ENCODE measurements around the gene ARL2BP. TPM values are rescaled to one million over a fixed set of nuclear protein-coding genes. Genes with fewer than 3 reads are reported as not detected.

ARL2BP gene
- total and polyA plus RNA-seq, 2 of the 4 experiments (the other 2 are of a cell fraction): 46.9 to 73.7 TPM

- H2BK20ac ChIP-seq (ENCODE audit: low read depth, low read length): no peak overlapping the region
- in situ Hi-C loops (cut with MboI; ENCODE audit: low sequenced_read_pairs) (no loop called here), dilution Hi-C loops (cut with HindIII; ENCODE audit: low sequenced_read_pairs, unreplicated experiment) (no loop called here), intact Hi-C loops (cut with micrococcal nuclease) (no loop called here)
- H3K4me1 ChIP-seq (ENCODE audit: control insufficient read depth, insufficient read depth, low read length): peaks cover 7% of the 10 kb centered on the region; the same call in 1 of the 2 replicates
- H3K56ac ChIP-seq (ENCODE audit: extremely low read depth, insufficient read depth, low read length): no peak overlapping the region
- no peak for TF ChIP-seq RAD21 (IDR thresholded peaks at IDR 0.05; ENCODE audit: low read length)
- no peak for TF ChIP-seq CHD1 (IDR thresholded peaks at IDR 0.05; ENCODE audit: low read depth, low read length)
- TF ChIP-seq RCOR1 (IDR thresholded peaks at IDR 0.05; ENCODE audit: insufficient replicate concordance, low read length): no peak
- H2BK120ac ChIP-seq (ENCODE audit: low read depth, low read length): no peak overlapping the region
- 0 out of 2 replicates have a peak, but pooled peaks cover 4% of the 10 kb centered on the region for H3K9me1 ChIP-seq (ENCODE audit: insufficient read depth, low read length)
- no peak overlapping the region for H3K4me2 ChIP-seq (ENCODE audit: low read depth, low read length)
- POLR2A ChIA-PET (ENCODE audit: unreplicated experiment): no interaction called here
- no peaks in the 10 kb centered on the region for H3K27me3 ChIP-seq (ENCODE audit: control insufficient read depth, insufficient read depth, low read length)
- H2BK15ac ChIP-seq (ENCODE audit: low read depth, low read length): no peak overlapping the region
- no peak overlapping the region for H2AFZ ChIP-seq (replicated peaks; ENCODE audit: low read length, poor library complexity)
- H3K9me3 ChIP-seq (ENCODE audit: control insufficient read depth, insufficient read depth, low read length): no peaks in the 10 kb centered on the region
- H2AK5ac ChIP-seq (ENCODE audit: low read depth, low read length): no peak overlapping the region; the same call in 1 of the 2 replicates
- CTCF ChIA-PET: no interaction called here
- no peak overlapping the region for H3K27ac ChIP-seq (ENCODE audit: insufficient read depth, low read length)
- H3K9ac ChIP-seq (ENCODE audit: low read depth, low read length): no peak overlapping the region
- H4K20me1 ChIP-seq (ENCODE audit: insufficient read depth, low read length): no peaks in the 10 kb centered on the region; the same call in 1 of the 2 replicates
- H3K4ac ChIP-seq (ENCODE audit: low read depth, low read length): no peak overlapping the region
- ATAC-seq (ENCODE audit: low read depth): no peak
- H2AK9ac ChIP-seq (replicated peaks; ENCODE audit: low read depth, low read length, poor library complexity): peak overlapping the region; percentile 18
- H4K91ac ChIP-seq (ENCODE audit: insufficient read depth, low read depth, low read length): no peak overlapping the region
- no peak overlapping the region for H3K14ac ChIP-seq (replicated peaks; ENCODE audit: low read depth, low read length)
- H4K8ac ChIP-seq (ENCODE audit: low read depth in 2 of 2, low read length in 2 of 2): no peak overlapping the region
- H2BK5ac ChIP-seq (ENCODE audit: low read depth, low read length, poor library complexity, severe bottlenecking): no peak overlapping the region
- H4K5ac ChIP-seq (ENCODE audit: low read depth, low read length): no peak overlapping the region
- DNase-seq: no peak
- no peak overlapping the region for H3K4me3 ChIP-seq (ENCODE audit: insufficient read depth, low read depth, low read length)
- H3K23ac ChIP-seq (ENCODE audit: low read depth, low read length): no peak overlapping the region
- no peak overlapping the region for H3K18ac ChIP-seq (ENCODE audit: low read depth, low read length)
- BruUV-seq (replicated peaks): no TSS peak
- WGBS, 2 experiments (ENCODE audit: extremely low coverage in 2 of 2, insufficient read length in 1 of 2): 90% methylated on average over 4 of the region's 13 CpGs; no CpG with 5 or more reads in 1 of the 2 experiments
- H3K79me1 ChIP-seq (ENCODE audit: low read depth in 1 of 2, low read length in 2 of 2): no peaks in the 10 kb centered on the region; a peak in 1 of 4 replicates
- peaks cover 12% of the 10 kb centered on the region for H3K36me3 ChIP-seq (ENCODE audit: control insufficient read depth, insufficient read depth, low read length)
Measured at GRCh38 chr16:57257455-57258070, 12.5 kb downstream of the ARL2BP start.
